ENCODE results near the gene NOTCH1. TPM values are rescaled to one million over a fixed set of nuclear protein-coding genes. Genes with fewer than 3 reads are reported as not detected.
"Not testable (repeated sequence)": the region's sequence is repeated elsewhere in the genome, so short reads cannot be mapped to it uniquely, and the experiment has no call there.

NOTCH1 gene
- total RNA-seq, 4 donors from 2014 or later, result 31.1 to 72.1 (median 44.0) TPM

GRCh38 chr9:136561779-136562178, 15.9 kb upstream of the NOTCH1 start:
- no peak overlapping the region for H3K4me3 ChIP-seq
- WGBS, 2 donors (ENCODE audit: low coverage in 1 of 2), result no CpG with 5 or more reads among the region's 23 CpGs
- TF ChIP-seq CTCF (IDR thresholded peaks at IDR 0.05) (no peak), POLR2A (IDR thresholded peaks at IDR 0.05) (no peak), POLR2AphosphoS5 (IDR thresholded peaks at IDR 0.05) (no peak), EP300 (IDR thresholded peaks at IDR 0.05) (no peak)
- no peak overlapping the region for H3K27ac ChIP-seq
- peaks cover 0 to 53% (median 40%) of the 10 kb centered on the region in 3 donors for H3K4me1 ChIP-seq
- H3K36me3 ChIP-seq, result no peaks in the 10 kb centered on the region
- ATAC-seq, result no peak
- H3K9me3 ChIP-seq, result no peaks in the 10 kb centered on the region
- H3K27me3 ChIP-seq, result no peaks in the 10 kb centered on the region

GRCh38 chr9:136560586-136560985, 14.7 kb upstream of the NOTCH1 start:
- Histone ChIP-seq H3K27ac (no peak overlapping the region), H3K4me1 (peaks cover 0 to 41% (median 28%) of the 10 kb centered on the region in 3 donors), H3K4me3 (no peak overlapping the region), H3K36me3 (no peaks in the 10 kb centered on the region), H3K9me3 (no peaks in the 10 kb centered on the region), H3K27me3 (no peaks in the 10 kb centered on the region)
- no peak for ATAC-seq
- 81 to 97% methylated on average over 3 of the region's 3 CpGs for WGBS, 2 donors (ENCODE audit: low coverage in 1 of 2)
- TF ChIP-seq CTCF (IDR thresholded peaks at IDR 0.05) (no peak), POLR2A (IDR thresholded peaks at IDR 0.05) (no peak), EP300 (IDR thresholded peaks at IDR 0.05) (no peak), POLR2AphosphoS5 (IDR thresholded peaks at IDR 0.05) (no peak)

- not testable (repeated sequence) for H3K27ac ChIP-seq, H3K9me3 ChIP-seq, H3K36me3 ChIP-seq, H3K27me3 ChIP-seq, H3K4me3 ChIP-seq, ATAC-seq
- 94% methylated on average over 2 of the region's 2 CpGs; no CpG with 5 or more reads in 1 of the 2 donors for WGBS, 2 donors (ENCODE audit: low coverage in 1 of 2)
- peaks cover 0 to 40% (median 19%) of the 10 kb centered on the region in 3 donors for H3K4me1 ChIP-seq
These were observed 13.5 kb upstream of the NOTCH1 start for GRCh38 chr9:136559371-136559770.

- ATAC-seq, H3K4me3 ChIP-seq, H3K36me3 ChIP-seq, H3K9me3 ChIP-seq, H3K27me3 ChIP-seq, H3K27ac ChIP-seq: not testable (repeated sequence)
- 82 to 90% methylated on average over 4 to 5 of the region's 5 CpGs for WGBS, 2 donors (ENCODE audit: low coverage in 1 of 2)
- peaks cover 0 to 40% (median 14%) of the 10 kb centered on the region in 3 donors for H3K4me1 ChIP-seq
These were observed 13.0 kb upstream of the NOTCH1 start for GRCh38 chr9:136558846-136559245.

GRCh38 chr9:136558373-136558772, 12.5 kb upstream of the NOTCH1 start:
- no peaks in the 10 kb centered on the region for H3K9me3 ChIP-seq
- H3K4me1 ChIP-seq, result peaks cover 0 to 40% (median 9%) of the 10 kb centered on the region in 3 donors
- no peaks in the 10 kb centered on the region for H3K36me3 ChIP-seq
- 48 to 54% methylated on average over 3 to 5 of the region's 5 CpGs for WGBS, 2 donors (ENCODE audit: low coverage in 1 of 2)
- H3K27ac ChIP-seq, result no peak overlapping the region
- no peaks in the 10 kb centered on the region for H3K27me3 ChIP-seq
- no peak for ATAC-seq
- TF ChIP-seq POLR2A (IDR thresholded peaks at IDR 0.05), result no peak
- TF ChIP-seq EP300 (IDR thresholded peaks at IDR 0.05), result no peak
- no peak for TF ChIP-seq POLR2AphosphoS5 (IDR thresholded peaks at IDR 0.05)
- TF ChIP-seq CTCF (IDR thresholded peaks at IDR 0.05), result no peak
- no peak overlapping the region for H3K4me3 ChIP-seq

- no peak for ATAC-seq
- WGBS, 2 donors (ENCODE audit: low coverage in 1 of 2), result 50% methylated on average over 2 of the region's 10 CpGs; no CpG with 5 or more reads in 1 of the 2 donors
- Histone ChIP-seq H3K27me3 (no peaks in the 10 kb centered on the region), H3K4me1 (peaks cover 0 to 48% (median 16%) of the 10 kb centered on the region in 3 donors), H3K36me3 (no peaks in the 10 kb centered on the region), H3K4me3 (no peak overlapping the region), H3K27ac (no peak overlapping the region), H3K9me3 (no peaks in the 10 kb centered on the region)
- no peak for TF ChIP-seq POLR2AphosphoS5 (IDR thresholded peaks at IDR 0.05)
- no peak for TF ChIP-seq POLR2A (IDR thresholded peaks at IDR 0.05)
- no peak for TF ChIP-seq CTCF (IDR thresholded peaks at IDR 0.05)
- TF ChIP-seq EP300 (IDR thresholded peaks at IDR 0.05), result no peak
These were observed 11.2 kb upstream of the NOTCH1 start for GRCh38 chr9:136557036-136557435.

Measured in gastroesophageal sphincter (tissue), 4 donors.